HEK293 (cell line): Measurements from ENCODE around the gene HAO2.

Source experiments
- CTCF ChIA-PET: fragments of 350-600 bp; formaldehyde crosslinking; extraction: SDS; loops from one replicate; lab custom pipeline; 2021; ENCODE audit warnings: antibody characterized with exemption; lab: Yijun Ruan, JAX
- POLR2A ChIA-PET: fragments of 300-600 bp; formaldehyde crosslinking; extraction: SDS; loops from one replicate; lab custom pipeline; 2020; ENCODE audit warnings: antibody characterized with exemption, inconsistent platforms; lab: Yijun Ruan, JAX
- H3K27ac ChIP-seq: fragments of 200-500 bp; sonication (Bioruptor generic); 2 replicates; pipeline ENCODE4 v1.5.1; 2014; ENCODE audit warnings: low read depth, low read length, control low read depth, inconsistent platforms; ENCODE audit errors: extremely low read depth
- H3K36me3 ChIP-seq, 2 experiments: fragments of 200-500 bp in 1 of 2; sonication (Bioruptor generic) in 1 of 2; 1 replicate in 1 of 2; 2 replicates in 1 of 2; pipeline ENCODE4 v1.5.1; 2014 to 2017; ENCODE audit warnings: inconsistent platforms in 2 of 2, low read length in 2 of 2; ENCODE audit not compliant: control insufficient read depth in 2 of 2, insufficient read depth in 1 of 2
- H3K4me1 ChIP-seq: fragments of 200-500 bp; sonication (Bioruptor generic); 2 replicates; pipeline ENCODE4 v1.5.1; 2014; ENCODE audit warnings: mild to moderate bottlenecking, low read length, inconsistent platforms; ENCODE audit not compliant: control insufficient read depth, insufficient read depth
- H3K4me3 ChIP-seq: 2 replicates; pipeline ENCODE4 v1.5.1; 2011; ENCODE audit warnings: low read depth, mild to moderate bottlenecking, control low read depth, low read length, moderate library complexity
- H3K9me3 ChIP-seq: fragments of 200-500 bp; sonication (Bioruptor generic); 2 replicates; pipeline ENCODE4 v1.5.1; 2014; ENCODE audit warnings: low read depth, low read length, inconsistent platforms; ENCODE audit not compliant: control insufficient read depth, insufficient read depth
- BCL11B ChIP-seq: fragments of 450-650 bp; formaldehyde crosslinking; IDR thresholded peaks from 2 replicates; pipeline ENCODE4 v1.5.1; 2016; ENCODE audit warnings: low read depth, missing biosample characterization, missing genetic modification characterization
- MYNN ChIP-seq: fragments of 450-650 bp; formaldehyde crosslinking; IDR thresholded peaks from 2 replicates; pipeline ENCODE4 v1.5.1; 2016; ENCODE audit warnings: missing biosample characterization, missing genetic modification characterization, borderline replicate concordance
- OSR2 ChIP-seq: fragments of 450-650 bp; formaldehyde crosslinking; IDR thresholded peaks from 2 replicates; pipeline ENCODE4 v1.5.1; 2016; ENCODE audit warnings: missing biosample characterization, missing genetic modification characterization
- PATZ1 ChIP-seq: fragments of 450-650 bp; formaldehyde crosslinking; IDR thresholded peaks from 2 replicates; pipeline ENCODE4 v1.5.1; 2016; ENCODE audit warnings: missing biosample characterization, missing genetic modification characterization
- PRDM1 ChIP-seq: fragments of 450-650 bp; formaldehyde crosslinking; IDR thresholded peaks from 2 replicates; pipeline ENCODE4; 2016; ENCODE audit warnings: missing biosample characterization, missing genetic modification characterization
- PRDM10 ChIP-seq: fragments of 450-650 bp; formaldehyde crosslinking; IDR thresholded peaks from 2 replicates; pipeline ENCODE4 v1.5.1; 2016; ENCODE audit warnings: missing biosample characterization, missing genetic modification characterization
- PRDM6 ChIP-seq: fragments of 450-650 bp; formaldehyde crosslinking; IDR thresholded peaks from 2 replicates; pipeline ENCODE4 v1.5.1; 2017; ENCODE audit warnings: missing biosample characterization, missing genetic modification characterization
- ZBTB6 ChIP-seq: fragments of 450-650 bp; formaldehyde crosslinking; IDR thresholded peaks from 2 replicates; pipeline ENCODE4 v1.5.1; 2017; ENCODE audit warnings: missing biosample characterization, missing genetic modification characterization
- ZEB2 ChIP-seq: fragments of 450-650 bp; formaldehyde crosslinking; IDR thresholded peaks from 2 replicates; pipeline ENCODE4 v1.5.1; 2016; ENCODE audit warnings: missing biosample characterization, missing genetic modification characterization
- ZFHX2 ChIP-seq: fragments of 450-650 bp; formaldehyde crosslinking; conservative IDR thresholded peaks from 2 replicates; pipeline ENCODE4 v1.5.1; 2016; ENCODE audit warnings: missing biosample characterization, missing genetic modification characterization
- ZNF223 ChIP-seq: fragments of 450-650 bp; formaldehyde crosslinking; IDR thresholded peaks from 2 replicates; pipeline ENCODE4 v1.5.1; 2016; ENCODE audit warnings: missing biosample characterization, missing genetic modification characterization
- ZNF266 ChIP-seq: fragments of 450-650 bp; formaldehyde crosslinking; IDR thresholded peaks from 2 replicates; pipeline ENCODE4 v1.5.1; 2016; ENCODE audit warnings: missing biosample characterization, missing genetic modification characterization, low read depth
- ZNF335 ChIP-seq: fragments of 450-650 bp; formaldehyde crosslinking; conservative IDR thresholded peaks from 2 replicates; pipeline ENCODE4 v1.5.1; 2016; ENCODE audit warnings: missing biosample characterization, missing genetic modification characterization
- ZNF341 ChIP-seq: fragments of 450-650 bp; formaldehyde crosslinking; IDR thresholded peaks from 2 replicates; pipeline ENCODE4; 2016; ENCODE audit warnings: low read depth, missing biosample characterization, missing genetic modification characterization
- ZNF366 ChIP-seq: fragments of 450-650 bp; formaldehyde crosslinking; conservative IDR thresholded peaks from 2 replicates; pipeline ENCODE4 v1.5.1; 2016; ENCODE audit warnings: missing biosample characterization, missing genetic modification characterization
- ZNF513 ChIP-seq: fragments of 450-650 bp; IDR thresholded peaks from 2 replicates; pipeline ENCODE4 v1.5.1; 2018; ENCODE audit warnings: missing biosample characterization, missing genetic modification characterization
- ZNF530 ChIP-seq: fragments of 450-650 bp; formaldehyde crosslinking; IDR thresholded peaks from 2 replicates; pipeline ENCODE4 v1.5.1; 2016; ENCODE audit warnings: low read depth, missing biosample characterization, missing genetic modification characterization
- ZNF629 ChIP-seq: fragments of 450-650 bp; formaldehyde crosslinking; IDR thresholded peaks from 2 replicates; pipeline ENCODE4 v1.5.1; 2017; ENCODE audit warnings: missing biosample characterization, missing genetic modification characterization
- ZNF843 ChIP-seq: fragments of 450-650 bp; formaldehyde crosslinking; IDR thresholded peaks from 2 replicates; pipeline ENCODE4 v1.5.1; 2016; ENCODE audit warnings: missing biosample characterization, missing genetic modification characterization
- ZSCAN30 ChIP-seq: fragments of 450-650 bp; IDR thresholded peaks from 2 replicates; pipeline ENCODE4 v1.5.1; 2018; ENCODE audit warnings: missing biosample characterization, mild to moderate bottlenecking, missing genetic modification characterization, moderate library complexity

The HAO2 gene

GRCh38 chr1:119329541-119330461, 38.8 kb upstream of the HAO2 start (continued):
- TF ChIP-seq ZNF335 (tag by site-specific recombination) (peak; percentile 63), ZNF341 (tag by site-specific recombination) (0 out of 2 replicates have a peak, but pooled peaks have one; percentile 12), OSR2 (tag by site-specific recombination) (no peak), PRDM1 (tag by site-specific recombination) (no peak), ZNF843 (tag by site-specific recombination) (peak; percentile 43; the same call in 1 of the 2 replicates), ZNF530 (tag by site-specific recombination) (no peak), PATZ1 (tag by site-specific recombination) (0 out of 2 replicates have a peak, but pooled peaks have one; percentile 14), ZNF223 (tag by site-specific recombination) (no peak), ZNF266 (tag by site-specific recombination) (no peak), ZBTB6 (tag by site-specific recombination) (peak; percentile 92), PRDM6 (tag by site-specific recombination) (peak; percentile 52; the same call in 1 of the 2 replicates), MYNN (tag by site-specific recombination) (no peak), ZNF366 (tag by site-specific recombination) (no peak; the same call in 1 of the 2 replicates), ZNF629 (tag by site-specific recombination) (peak; percentile 41; the same call in 1 of the 2 replicates)
- TF ChIP-seq, all 188 proteins: peak for 8

- TF ChIP-seq BCL11B (tag by site-specific recombination) (no peak), ZNF629 (tag by site-specific recombination) (no peak), PRDM10 (tag by site-specific recombination) (no peak), ZSCAN30 (tag by site-specific recombination) (0 out of 2 replicates have a peak, but pooled peaks have one; percentile 14), ZFHX2 (tag by site-specific recombination) (no peak), ZNF843 (tag by site-specific recombination) (peak; percentile 2; the same call in 1 of the 2 replicates), ZEB2 (tag by site-specific recombination) (no peak), ZNF513 (tag by site-specific recombination) (no peak)
- POLR2A ChIA-PET: no interaction called here
- no peaks in the 10 kb centered on the region for H3K9me3 ChIP-seq
- H3K36me3 ChIP-seq: no peaks in the 10 kb centered on the region
- CTCF ChIA-PET: interaction anchor here (0.5 to 1.2 kb wide), 2 partner anchors 36 to 508 kb away, joined by 3 read pairs; no protein-coding TSS in a partner anchor
- H3K4me3 ChIP-seq: no peak overlapping the region
- H3K4me1 ChIP-seq: peaks cover 24% of the 10 kb centered on the region
- H3K27ac ChIP-seq: peak overlapping the region; percentile 27; the same call in 1 of the 2 replicates
These were observed 38.0 kb upstream of the HAO2 start for GRCh38 chr1:119330466-119331189.
